Keratinocyte (primary cell): ENCODE results near the gene SLC26A8. TPM values are rescaled to one million over a fixed set of nuclear protein-coding genes. Genes with fewer than 3 reads are reported as not detected.

ENCODE experiments used
- DNase-seq: peaks from one replicate; pipeline ENCODE4 v3.0.0-alpha.2; 2011; ENCODE audit warnings: low read depth, missing footprints, low spot score
- FAIRE-seq: peaks from 2 replicates; lab custom pipeline; 2011; peaks lifted over from hg19 to GRCh38; lab: Jason Lieb, UNC
- H2AFZ ChIP-seq: 2 replicates; pipeline ENCODE4 v1.6.0; 2012; ENCODE audit warnings: low read length, control low read depth, inconsistent platforms; ENCODE audit not compliant: control insufficient read depth
- H3K27ac ChIP-seq: 2 replicates; pipeline ENCODE4 v1.5.1; 2011; ENCODE audit warnings: low read length; ENCODE audit not compliant: control insufficient read depth, insufficient read depth
- H3K27me3 ChIP-seq: 3 replicates; pipeline ENCODE4 v1.6.0; 2011; ENCODE audit warnings: low read length; ENCODE audit not compliant: control insufficient read depth, insufficient read depth; ENCODE audit errors: extremely low read depth
- H3K36me3 ChIP-seq, 2 experiments: 2 replicates in 1 of 2; 3 replicates in 1 of 2; pipeline ENCODE4 v1.5.1; 2011; ENCODE audit warnings: low read length in 2 of 2, mild to moderate bottlenecking in 1 of 2; ENCODE audit not compliant: control insufficient read depth in 2 of 2, insufficient read depth in 2 of 2; ENCODE audit errors: extremely low read depth in 1 of 2
- H3K4me1 ChIP-seq: 3 replicates; pipeline ENCODE4 v1.5.1; 2011; ENCODE audit warnings: low read length; ENCODE audit not compliant: control insufficient read depth, insufficient read depth; ENCODE audit errors: extremely low read depth
- H3K4me2 ChIP-seq: 3 replicates; pipeline ENCODE4 v1.6.0; 2011; ENCODE audit warnings: low read depth, low read length; ENCODE audit not compliant: control insufficient read depth, insufficient read depth; ENCODE audit errors: extremely low read depth
- H3K4me3 ChIP-seq, 3 experiments: fragments of 200-600 bp in 1 of 3; sonication (generic) in 1 of 3; 2 replicates in 2 of 3; 3 replicates in 1 of 3; pipeline ENCODE4 v1.5.1; 2011 to 2016; ENCODE audit warnings: low read length in 3 of 3, mild to moderate bottlenecking in 3 of 3, control low read depth in 2 of 3, inconsistent platforms in 1 of 3, low read depth in 1 of 3, mixed read lengths in 1 of 3, mixed run types in 1 of 3, moderate library complexity in 1 of 3; ENCODE audit not compliant: control insufficient read depth in 2 of 3, insufficient read depth in 2 of 3; ENCODE audit errors: extremely low read depth in 1 of 3
- H3K79me2 ChIP-seq: 2 replicates; pipeline ENCODE4 v1.6.0; 2012; ENCODE audit warnings: low read length; ENCODE audit not compliant: control insufficient read depth, insufficient read depth
- H3K9ac ChIP-seq: 3 replicates; pipeline ENCODE4 v1.6.0; 2011; ENCODE audit warnings: low read length; ENCODE audit not compliant: control insufficient read depth, insufficient read depth; ENCODE audit errors: extremely low read depth
- H3K9me1 ChIP-seq: 3 replicates; pipeline ENCODE4 v1.6.0; 2011; ENCODE audit warnings: low read length; ENCODE audit not compliant: control insufficient read depth, insufficient read depth; ENCODE audit errors: extremely low read depth
- H3K9me3 ChIP-seq: 2 replicates; pipeline ENCODE4 v1.5.1; 2012; ENCODE audit warnings: low read depth, low read length; ENCODE audit not compliant: control insufficient read depth
- H4K20me1 ChIP-seq: 3 replicates; pipeline ENCODE4 v1.6.0; 2011; ENCODE audit warnings: low read length; ENCODE audit not compliant: control insufficient read depth, insufficient read depth; ENCODE audit errors: extremely low read depth
- EZH2 ChIP-seq: IDR thresholded peaks from one replicate; pipeline ENCODE4 v1.6.1; 2012; ENCODE audit warnings: inconsistent platforms, mild to moderate bottlenecking, low read length, moderate library complexity
- dilution Hi-C: fragments of 300-500 bp; cut with MboI; formaldehyde crosslinking; loops from one replicate; pipeline ENCODE4 v1.7.0; 2020; ENCODE audit warnings: low sequenced_read_pairs; ENCODE audit not compliant: extremely low pct_ligation_motif_present
- polyA plus RNA-seq, 5 experiments: library from polyadenylated mRNA; depleted of rRNA in 3 of 5; stranded (reverse) in 3 of 5; stranded (forward) in 1 of 5; unstranded in 1 of 5; fragments of >200 nt; gene quantifications; 1 replicate in 1 of 5; 2 replicates in 3 of 5; 3 replicates in 1 of 5; pipeline versions ENCODE4 v1.2.1 to v1.2.3, GENCODE V29; 2011 to 2012; ENCODE audit warnings: missing spikeins in 2 of 5, low read depth in 1 of 5, low replicate concordance in 1 of 5
- TF ChIP-seq, protein P1 (sequence below), 3 experiments: IDR thresholded peaks in 1 of 3; conservative IDR thresholded peaks in 1 of 3; optimal IDR thresholded peaks in 1 of 3; 2 replicates in 2 of 3; 3 replicates in 1 of 3; pipeline versions ENCODE3 to v1.5.1; 2011; ENCODE audit warnings: low read length in 3 of 3, mild to moderate bottlenecking in 3 of 3, moderate library complexity in 2 of 3, control low read depth in 1 of 3, inconsistent platforms in 1 of 3; ENCODE audit not compliant: insufficient read depth in 2 of 3; ENCODE audit errors: extremely low read depth in 1 of 3

The SLC26A8 gene
- polyA plus RNA-seq, 1 donor (not counting 4 experiments of a cell fraction or from before 2014, with no cell fraction given) = 0.18 TPM

DNA sequence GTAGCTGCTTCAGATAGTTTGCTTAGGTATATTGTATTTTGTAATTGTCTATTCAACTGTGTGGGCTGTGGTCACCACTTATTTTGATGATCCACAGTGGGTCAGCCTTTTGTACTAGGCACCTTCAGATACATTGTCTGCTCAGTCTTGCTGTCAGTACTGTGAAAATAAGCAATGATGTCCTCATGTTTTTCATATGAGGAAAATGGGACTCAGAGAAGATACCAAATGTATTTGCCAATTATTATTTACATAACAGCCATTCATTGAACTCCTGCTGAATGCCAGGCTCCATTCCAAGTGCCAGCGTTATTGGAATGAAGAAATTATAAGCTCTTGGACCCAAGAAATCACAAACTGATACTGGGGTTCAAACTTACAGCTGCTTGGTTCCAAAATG, 31.7 kb upstream of the SLC26A8 start:
- peaks cover 54% of the 10 kb centered on the region for H3K79me2 ChIP-seq
- dilution Hi-C loops = no loop called here
- no peak for DNase-seq

DNA sequence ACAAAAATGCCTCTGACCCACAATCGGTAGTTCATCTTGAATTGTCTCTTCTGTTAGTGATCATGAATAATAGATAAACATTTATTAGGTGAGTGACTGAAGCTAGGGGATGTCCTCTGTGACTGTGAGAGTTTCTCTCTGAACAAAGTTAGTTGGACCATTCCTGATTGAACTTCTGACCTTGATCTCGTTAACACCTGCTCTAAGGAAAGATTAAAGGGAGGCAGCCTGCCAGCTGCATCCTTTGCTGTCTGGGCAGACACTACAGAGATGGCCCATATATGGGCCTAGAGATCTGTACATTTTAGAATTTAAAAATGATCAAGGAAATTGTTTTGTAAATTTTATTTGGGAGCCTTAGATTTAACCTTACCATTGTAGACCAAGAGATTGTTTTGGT, 30.5 kb upstream of the SLC26A8 start:
- Histone ChIP-seq H3K9me3 (no peaks in the 10 kb centered on the region), H3K4me3 (no peak overlapping the region), H3K4me1 (peaks cover 8% of the 10 kb centered on the region), H2AFZ (no peak overlapping the region), H3K9me1 (no peaks in the 10 kb centered on the region), H4K20me1 (no peaks in the 10 kb centered on the region), H3K9ac (no peak overlapping the region), H3K27me3 (no peaks in the 10 kb centered on the region), H3K36me3 (peaks cover 3 to 5% of the 10 kb centered on the region in 2 experiments), H3K79me2 (peaks cover 58% of the 10 kb centered on the region), H3K27ac (no peak overlapping the region), H3K4me2 (no peak overlapping the region)
- DNase-seq (no peak), FAIRE-seq (no peak)
- TF ChIP-seq EZH2 = no peak
- TF ChIP-seq, protein P1, sequence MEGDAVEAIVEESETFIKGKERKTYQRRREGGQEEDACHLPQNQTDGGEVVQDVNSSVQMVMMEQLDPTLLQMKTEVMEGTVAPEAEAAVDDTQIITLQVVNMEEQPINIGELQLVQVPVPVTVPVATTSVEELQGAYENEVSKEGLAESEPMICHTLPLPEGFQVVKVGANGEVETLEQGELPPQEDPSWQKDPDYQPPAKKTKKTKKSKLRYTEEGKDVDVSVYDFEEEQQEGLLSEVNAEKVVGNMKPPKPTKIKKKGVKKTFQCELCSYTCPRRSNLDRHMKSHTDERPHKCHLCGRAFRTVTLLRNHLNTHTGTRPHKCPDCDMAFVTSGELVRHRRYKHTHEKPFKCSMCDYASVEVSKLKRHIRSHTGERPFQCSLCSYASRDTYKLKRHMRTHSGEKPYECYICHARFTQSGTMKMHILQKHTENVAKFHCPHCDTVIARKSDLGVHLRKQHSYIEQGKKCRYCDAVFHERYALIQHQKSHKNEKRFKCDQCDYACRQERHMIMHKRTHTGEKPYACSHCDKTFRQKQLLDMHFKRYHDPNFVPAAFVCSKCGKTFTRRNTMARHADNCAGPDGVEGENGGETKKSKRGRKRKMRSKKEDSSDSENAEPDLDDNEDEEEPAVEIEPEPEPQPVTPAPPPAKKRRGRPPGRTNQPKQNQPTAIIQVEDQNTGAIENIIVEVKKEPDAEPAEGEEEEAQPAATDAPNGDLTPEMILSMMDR (optimal IDR thresholded peaks at IDR 0.05 in 1 of 3, IDR thresholded peaks at IDR 0.05 in 1 of 3, conservative IDR thresholded peaks at IDR 0.05 in 1 of 3; ENCODE audit: extremely low read depth in 1 of 3, insufficient read depth in 2 of 3, low read length in 3 of 3) = no peak
- dilution Hi-C loops = no loop called here

More for the DNA sequence above, 31.7 kb upstream of the SLC26A8 start:
- Histone ChIP-seq H2AFZ (no peak overlapping the region), H3K27me3 (no peaks in the 10 kb centered on the region), H3K9me3 (no peaks in the 10 kb centered on the region), H3K4me1 (no peaks in the 10 kb centered on the region), H4K20me1 (no peaks in the 10 kb centered on the region), H3K4me3 (no peak overlapping the region), H3K9me1 (no peaks in the 10 kb centered on the region), H3K9ac (no peak overlapping the region), H3K4me2 (no peak overlapping the region), H3K36me3 (peaks cover 10 to 12% of the 10 kb centered on the region in 2 experiments), H3K27ac (no peak overlapping the region)
- FAIRE-seq = no peak
- TF ChIP-seq, protein P1 (optimal IDR thresholded peaks at IDR 0.05 in 1 of 3, IDR thresholded peaks at IDR 0.05 in 1 of 3, conservative IDR thresholded peaks at IDR 0.05 in 1 of 3; ENCODE audit: extremely low read depth in 1 of 3, insufficient read depth in 2 of 3, low read length in 3 of 3) = no peak
- no peak for TF ChIP-seq EZH2
